GM12878 (cell line): ENCODE measurements around the gene FOXA2. TPM values are rescaled to one million over a fixed set of nuclear protein-coding genes. Genes with fewer than 3 reads are reported as not detected.

Experiments
- ATAC-seq: fragments of 200-7000 bp; cut with Tn5 transposase; 3 replicates; pipeline ENCODE4 v1.9.1; 2020; ENCODE audit warnings: mild to moderate bottlenecking, moderate library complexity
- BruUV-seq: library from RNA; stranded (reverse); fragments of 400-500 nt; replicated peaks from 2 replicates; lab custom pipeline; 2021; lab: Mats Ljungman, UMichigan
- CTCF ChIA-PET: fragments of 300-600 bp; sonication (Branson Sonifier 250); formaldehyde crosslinking; extraction: SDS; loops from one replicate; lab custom pipeline; 2021; ENCODE audit warnings: inconsistent platforms; lab: Yijun Ruan, JAX
- POLR2A ChIA-PET: fragments of 350-600 bp; formaldehyde crosslinking; extraction: SDS; loops from one replicate; lab custom pipeline; 2021; ENCODE audit warnings: inconsistent platforms; lab: Charles Lee
- RAD21 ChIA-PET: fragments of 300-600 bp; sonication (Branson Sonifier 250); formaldehyde crosslinking; loops from one replicate; lab custom pipeline; 2023; ENCODE audit warnings: antibody characterized with exemption; ENCODE audit not compliant: unreplicated experiment; lab: Charles Lee
- SMC1A ChIA-PET: fragments of 300-600 bp; sonication (Branson Sonifier 250); formaldehyde crosslinking; loops from one replicate; lab custom pipeline; 2023; ENCODE audit not compliant: unreplicated experiment, uncharacterized antibody; lab: Charles Lee
- DNase-seq: peaks from one replicate; pipeline ENCODE4 v3.0.0-alpha.2; 2011; ENCODE audit warnings: low read depth, low spot score
- FAIRE-seq: peaks from 3 replicates; lab custom pipeline; 2011; peaks lifted over from hg19 to GRCh38; lab: Jason Lieb, UNC
- H2AFZ ChIP-seq: 2 replicates; pipeline ENCODE4 v1.6.0; 2011; ENCODE audit warnings: low read depth, low read length, control low read depth; ENCODE audit not compliant: control insufficient read depth
- H3K27ac ChIP-seq: 2 replicates; pipeline ENCODE4 v1.5.1; 2011; ENCODE audit warnings: control low read depth; ENCODE audit not compliant: control insufficient read depth, insufficient read depth
- H3K27me3 ChIP-seq, 2 experiments: replicated peaks in 1 of 2; 2 replicates each; pipeline versions ENCODE4 v1.6.0 to v1.6.1; 2011; ENCODE audit warnings: low read length in 1 of 2; ENCODE audit not compliant: control insufficient read depth in 2 of 2, insufficient read depth in 2 of 2
- H3K36me3 ChIP-seq, 2 experiments: 2 replicates each; pipeline ENCODE4 v1.5.1; 2011; ENCODE audit warnings: low read length in 1 of 2; ENCODE audit not compliant: control insufficient read depth in 2 of 2, insufficient read depth in 2 of 2
- H3K4me1 ChIP-seq: 2 replicates; pipeline ENCODE4 v1.6.1; 2011; ENCODE audit warnings: mild to moderate bottlenecking, low read length, moderate library complexity, mixed read lengths; ENCODE audit not compliant: control insufficient read depth, insufficient read depth
- H3K4me2 ChIP-seq: 2 replicates; pipeline ENCODE4 v1.6.0; 2011; ENCODE audit warnings: control low read depth; ENCODE audit not compliant: control insufficient read depth, insufficient read depth
- H3K4me3 ChIP-seq: fragments of 200-600 bp; sonication (generic); 2 replicates; pipeline ENCODE4 v1.5.1; 2016
- H3K79me2 ChIP-seq: 2 replicates; pipeline ENCODE4 v1.6.0; 2011; ENCODE audit warnings: low read length; ENCODE audit not compliant: control insufficient read depth, insufficient read depth
- H3K9ac ChIP-seq: 2 replicates; pipeline ENCODE4 v1.8.0; 2011; ENCODE audit warnings: low read length, control low read depth, mixed read lengths; ENCODE audit not compliant: control insufficient read depth, insufficient read depth
- H3K9me3 ChIP-seq: replicated peaks from 3 replicates; pipeline ENCODE4 v1.5.1; 2011; ENCODE audit warnings: mild to moderate bottlenecking, low read length; ENCODE audit not compliant: control insufficient read depth, insufficient read depth
- H4K20me1 ChIP-seq: 2 replicates; pipeline ENCODE4 v1.6.0; 2011; ENCODE audit not compliant: control insufficient read depth, insufficient read depth
- ASH2L ChIP-seq: fragments of 300-600, 200-600 bp; sonication (generic); IDR thresholded peaks from 2 replicates; pipeline ENCODE4 v1.6.1; 2017; ENCODE audit warnings: low read depth, mild to moderate bottlenecking, borderline replicate concordance
- BCL11A ChIP-seq: IDR thresholded peaks from 2 replicates; pipeline ENCODE4 v1.6.1; 2011; ENCODE audit warnings: low read depth, low read length
- EGR1 ChIP-seq, 2 experiments: IDR thresholded peaks; 1 replicate in 1 of 2; 2 replicates in 1 of 2; pipeline ENCODE4 v1.6.1; 2011 to 2012; ENCODE audit warnings: low read depth in 2 of 2, low read length in 2 of 2, borderline replicate concordance in 1 of 2, mild to moderate bottlenecking in 1 of 2, moderate library complexity in 1 of 2
- IRF4 ChIP-seq: IDR thresholded peaks from 2 replicates; pipeline ENCODE4 v1.6.1; 2011; ENCODE audit warnings: low read depth, low read length
- JUND ChIP-seq: IDR thresholded peaks from 2 replicates; pipeline ENCODE4 v1.6.1; 2012; ENCODE audit warnings: low read depth, mild to moderate bottlenecking, low read length, improper control_type of control experiment, moderate library complexity
- MTA2 ChIP-seq: fragments of 450-650 bp; IDR thresholded peaks from 2 replicates; pipeline ENCODE4 v1.6.1; 2016; ENCODE audit warnings: low read depth, mild to moderate bottlenecking, moderate library complexity
- TCF3 ChIP-seq: IDR thresholded peaks from 2 replicates; pipeline ENCODE4 v1.6.1; 2012; ENCODE audit warnings: low read depth, mild to moderate bottlenecking, low read length, borderline replicate concordance; ENCODE audit not compliant: insufficient read depth
- YY1 ChIP-seq: IDR thresholded peaks from 2 replicates; pipeline ENCODE4 v1.6.1; 2011; ENCODE audit warnings: low read depth, mild to moderate bottlenecking, low read length
- in situ Hi-C: fragments of 300-500 bp; cut with MboI; formaldehyde crosslinking; loops from 9 replicates; pipeline ENCODE4 v1.14.3; 2018; ENCODE audit warnings: mixed read lengths
- intact Hi-C: fragments of 100-400 bp; cut with micrococcal nuclease; formaldehyde crosslinking; loops from one replicate; pipeline ENCODE4 v1.14.2; 2022; ENCODE audit not compliant: unreplicated experiment
- polyA plus RNA-seq, 11 experiments: library from polyadenylated mRNA; depleted of rRNA in 4 of 11; unstranded in 6 of 11; stranded (reverse) in 5 of 11; fragments of >200 nt; fragmentation: Nextera tagmentation in 4 of 11; fragmentation: Illumina TruSeq in 1 of 11; extraction: Ambion mirVana in 4 of 11; extraction: Trizol in 1 of 11; gene quantifications; 1 replicate in 1 of 11; 2 replicates in 10 of 11; pipeline versions ENCODE4 v1.2.1 to v1.2.3, GENCODE V29; 2011 to 2016; ENCODE audit warnings: inconsistent platforms in 2 of 11, missing spikeins in 2 of 11, low read depth in 1 of 11
- total RNA-seq, 4 experiments: library from RNA; depleted of rRNA in 3 of 4; stranded (reverse); fragments of >200 nt in 3 of 4; fragmentation: Illumina TruSeq in 1 of 4; extraction: Trizol in 1 of 4; gene quantifications; 2 replicates each; pipeline versions ENCODE4 v1.2.1 to v1.2.3, GENCODE V29; 2013 to 2021
- TF ChIP-seq, protein P1 (sequence below): IDR thresholded peaks from 2 replicates; pipeline ENCODE4 v1.6.1; 2011; ENCODE audit warnings: low read depth, mild to moderate bottlenecking, low read length, moderate library complexity, borderline replicate concordance; ENCODE audit errors: extremely low read depth
- TF ChIP-seq, protein P2 (sequence below): fragments of 450-650 bp; formaldehyde crosslinking; IDR thresholded peaks from 2 replicates; pipeline ENCODE4 v1.4.0; 2022; ENCODE audit warnings: mild to moderate bottlenecking, moderate library complexity

The FOXA2 gene
- total and polyA plus RNA-seq, 10 of the 15 experiments (the other 5 are each of a cell fraction or from before 2014, with no cell fraction given): not detected

DNA sequence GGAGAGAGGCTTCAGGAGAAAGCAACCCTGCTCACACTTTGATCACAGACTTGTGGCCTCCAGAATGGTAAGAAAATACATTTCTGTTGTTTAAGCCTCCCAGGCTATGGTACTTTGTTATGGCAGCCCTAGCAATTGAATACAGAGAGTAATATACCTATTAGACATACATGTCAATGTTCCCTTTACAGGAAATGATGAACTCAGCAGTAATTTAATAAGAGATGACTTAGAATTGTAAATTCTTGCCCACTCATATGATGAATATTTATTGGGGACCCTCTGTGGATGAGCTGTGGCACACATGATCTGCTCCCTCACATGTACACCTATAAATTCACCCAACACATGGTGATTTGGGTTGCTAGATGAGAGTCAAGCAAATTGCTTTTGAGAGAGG is 20.4 kb upstream of the FOXA2 start:
- no peak for FAIRE-seq
- Histone ChIP-seq H3K79me2 (no peaks in the 10 kb centered on the region), H3K9ac (no peak overlapping the region), H3K9me3 (no peaks in the 10 kb centered on the region), H3K27ac (no peak overlapping the region), H3K4me2 (no peak overlapping the region), H2AFZ (no peak overlapping the region), H4K20me1 (no peaks in the 10 kb centered on the region), H3K27me3 (peaks cover 0 to 2% of the 10 kb centered on the region in 2 experiments; a peak in 1 of 4 replicates), H3K4me1 (no peaks in the 10 kb centered on the region), H3K36me3 (no peaks in the 10 kb centered on the region), H3K4me3 (no peak overlapping the region)
- BruUV-seq: no TSS peak
- CTCF ChIA-PET: no interaction called here
- in situ Hi-C loops: no loop called here
- ATAC-seq: no peak
- RAD21 ChIA-PET: no interaction called here
- intact Hi-C loops: no loop called here
- POLR2A ChIA-PET: no interaction called here
- SMC1A ChIA-PET: no interaction called here
- DNase-seq: no peak
- TF ChIP-seq JUND (no peak), IRF4 (no peak), ASH2L (no peak), BCL11A (no peak), YY1 (no peak), EGR1 (IDR thresholded peaks at IDR 0.05; ENCODE audit: borderline replicate concordance in 1 of 2, low read depth in 2 of 2, low read length in 2 of 2) (no peak), MTA2 (no peak), TCF3 (no peak)
- TF ChIP-seq, protein P1, sequence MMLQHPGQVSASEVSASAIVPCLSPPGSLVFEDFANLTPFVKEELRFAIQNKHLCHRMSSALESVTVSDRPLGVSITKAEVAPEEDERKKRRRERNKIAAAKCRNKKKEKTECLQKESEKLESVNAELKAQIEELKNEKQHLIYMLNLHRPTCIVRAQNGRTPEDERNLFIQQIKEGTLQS: no peak
- TF ChIP-seq, protein P2, sequence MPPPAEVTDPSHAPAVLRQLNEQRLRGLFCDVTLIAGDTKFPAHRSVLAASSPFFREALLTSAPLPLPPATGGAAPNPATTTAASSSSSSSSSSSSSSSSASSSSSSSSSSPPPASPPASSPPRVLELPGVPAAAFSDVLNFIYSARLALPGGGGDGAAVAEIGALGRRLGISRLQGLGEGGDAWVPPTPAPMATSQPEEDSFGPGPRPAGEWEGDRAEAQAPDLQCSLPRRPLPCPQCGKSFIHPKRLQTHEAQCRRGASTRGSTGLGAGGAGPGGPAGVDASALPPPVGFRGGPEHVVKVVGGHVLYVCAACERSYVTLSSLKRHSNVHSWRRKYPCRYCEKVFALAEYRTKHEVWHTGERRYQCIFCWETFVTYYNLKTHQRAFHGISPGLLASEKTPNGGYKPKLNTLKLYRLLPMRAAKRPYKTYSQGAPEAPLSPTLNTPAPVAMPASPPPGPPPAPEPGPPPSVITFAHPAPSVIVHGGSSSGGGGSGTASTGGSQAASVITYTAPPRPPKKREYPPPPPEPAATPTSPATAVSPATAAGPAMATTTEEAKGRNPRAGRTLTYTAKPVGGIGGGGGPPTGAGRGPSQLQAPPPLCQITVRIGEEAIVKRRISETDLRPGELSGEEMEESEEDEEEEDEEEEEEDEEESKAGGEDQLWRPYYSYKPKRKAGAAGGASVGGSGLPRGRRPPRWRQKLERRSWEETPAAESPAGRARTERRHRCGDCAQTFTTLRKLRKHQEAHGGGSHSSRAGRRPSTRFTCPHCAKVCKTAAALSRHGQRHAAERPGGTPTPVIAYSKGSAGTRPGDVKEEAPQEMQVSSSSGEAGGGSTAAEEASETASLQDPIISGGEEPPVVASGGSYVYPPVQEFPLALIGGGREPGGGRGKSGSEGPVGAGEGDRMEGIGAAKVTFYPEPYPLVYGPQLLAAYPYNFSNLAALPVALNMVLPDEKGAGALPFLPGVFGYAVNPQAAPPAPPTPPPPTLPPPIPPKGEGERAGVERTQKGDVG: no peak
